ENCODE results near the gene COG4.

Gene COG4

DNA sequence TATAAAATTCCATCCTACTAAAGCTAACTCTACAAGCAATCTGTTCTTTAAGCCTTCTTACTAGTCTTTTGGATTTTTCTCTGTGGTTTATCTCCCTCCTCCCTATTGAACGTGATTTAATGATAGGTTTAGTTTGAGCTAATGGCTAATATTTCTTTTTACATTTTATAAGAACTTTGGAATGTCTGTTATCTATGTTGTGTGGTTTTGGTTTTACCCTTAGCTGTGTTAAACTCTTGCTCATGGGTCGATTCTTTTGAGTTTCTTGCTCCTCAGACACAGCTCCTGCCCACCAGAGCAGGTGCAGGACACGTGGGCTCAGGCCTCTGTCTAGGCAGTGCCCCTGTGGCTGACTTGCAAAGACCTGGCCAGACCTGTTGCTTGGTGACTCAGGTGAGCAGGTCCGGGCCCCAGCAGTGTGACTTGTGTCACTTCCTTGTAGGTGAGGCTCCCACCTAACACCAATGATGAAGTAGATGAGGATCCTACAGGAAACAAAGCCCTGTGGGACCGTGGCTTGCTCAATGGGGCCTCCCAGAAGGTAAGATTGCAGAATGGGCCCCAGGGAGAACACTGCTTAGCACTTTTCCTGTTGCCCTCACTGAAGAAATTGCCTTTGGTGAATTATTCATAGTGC is 45.4 kb upstream of the COG4 start:
- no peak overlapping the region for H3K4me3 ChIP-seq (ENCODE audit: low read depth, low read length)
- no peak for DNase-seq (ENCODE audit: low read depth)
- no peak for TF ChIP-seq CTCF (IDR thresholded peaks at IDR 0.05; ENCODE audit: low read depth, low read length, missing control alignments)

- no peak overlapping the region for H3K4me3 ChIP-seq (ENCODE audit: low read depth, low read length)
- DNase-seq (ENCODE audit: low read depth) = no peak
- no peak for TF ChIP-seq CTCF (IDR thresholded peaks at IDR 0.05; ENCODE audit: low read depth, low read length, missing control alignments)
Observed at GRCh38 chr16:70565053-70565452, 41.7 kb upstream of the COG4 start.

GRCh38 chr16:70563636-70564035 is 40.3 kb upstream of the COG4 start:
- no peak for TF ChIP-seq CTCF (IDR thresholded peaks at IDR 0.05; ENCODE audit: low read depth, low read length, missing control alignments)
- no peak overlapping the region for H3K4me3 ChIP-seq (ENCODE audit: low read depth, low read length)
- DNase-seq (ENCODE audit: low read depth) = no peak

- no peak for DNase-seq (ENCODE audit: low read depth)
- TF ChIP-seq CTCF (IDR thresholded peaks at IDR 0.05; ENCODE audit: low read depth, low read length, missing control alignments) = no peak
- no peak overlapping the region for H3K4me3 ChIP-seq (ENCODE audit: low read depth, low read length)
Observed at GRCh38 chr16:70561623-70562022, 38.3 kb upstream of the COG4 start.

GRCh38 chr16:70556063-70556462 is 32.7 kb upstream of the COG4 start:
- DNase-seq (ENCODE audit: low read depth) = no peak
- H3K4me3 ChIP-seq (ENCODE audit: low read depth, low read length) = no peak overlapping the region
- TF ChIP-seq CTCF (IDR thresholded peaks at IDR 0.05; ENCODE audit: low read depth, low read length, missing control alignments) = no peak

GRCh38 chr16:70553645-70554044 is 30.3 kb upstream of the COG4 start:
- no peak for DNase-seq (ENCODE audit: low read depth)
- H3K4me3 ChIP-seq (ENCODE audit: low read depth, low read length) = no peak overlapping the region
- TF ChIP-seq CTCF (IDR thresholded peaks at IDR 0.05; ENCODE audit: low read depth, low read length, missing control alignments) = no peak

GRCh38 chr16:70552675-70553074 is 29.3 kb upstream of the COG4 start:
- no peak overlapping the region for H3K4me3 ChIP-seq (ENCODE audit: low read depth, low read length)
- no peak for TF ChIP-seq CTCF (IDR thresholded peaks at IDR 0.05; ENCODE audit: low read depth, low read length, missing control alignments)
- DNase-seq (ENCODE audit: low read depth) = no peak

Measured in GM12864 (cell line).